MV-4-11 (cell line): ENCODE results near the gene BORCS6.
A peak's percentile ranks its signal among the peaks of the same experiment; 100 is the strongest.
"Not testable (repeated sequence)": the region's sequence is repeated elsewhere in the genome, so short reads cannot be mapped to it uniquely, and the experiment has no call there.

Experiments used
- DNase-seq: peaks from one replicate; lab custom pipeline; 2025; lab: John Stamatoyannopoulos, UW

BORCS6 gene

DNA sequence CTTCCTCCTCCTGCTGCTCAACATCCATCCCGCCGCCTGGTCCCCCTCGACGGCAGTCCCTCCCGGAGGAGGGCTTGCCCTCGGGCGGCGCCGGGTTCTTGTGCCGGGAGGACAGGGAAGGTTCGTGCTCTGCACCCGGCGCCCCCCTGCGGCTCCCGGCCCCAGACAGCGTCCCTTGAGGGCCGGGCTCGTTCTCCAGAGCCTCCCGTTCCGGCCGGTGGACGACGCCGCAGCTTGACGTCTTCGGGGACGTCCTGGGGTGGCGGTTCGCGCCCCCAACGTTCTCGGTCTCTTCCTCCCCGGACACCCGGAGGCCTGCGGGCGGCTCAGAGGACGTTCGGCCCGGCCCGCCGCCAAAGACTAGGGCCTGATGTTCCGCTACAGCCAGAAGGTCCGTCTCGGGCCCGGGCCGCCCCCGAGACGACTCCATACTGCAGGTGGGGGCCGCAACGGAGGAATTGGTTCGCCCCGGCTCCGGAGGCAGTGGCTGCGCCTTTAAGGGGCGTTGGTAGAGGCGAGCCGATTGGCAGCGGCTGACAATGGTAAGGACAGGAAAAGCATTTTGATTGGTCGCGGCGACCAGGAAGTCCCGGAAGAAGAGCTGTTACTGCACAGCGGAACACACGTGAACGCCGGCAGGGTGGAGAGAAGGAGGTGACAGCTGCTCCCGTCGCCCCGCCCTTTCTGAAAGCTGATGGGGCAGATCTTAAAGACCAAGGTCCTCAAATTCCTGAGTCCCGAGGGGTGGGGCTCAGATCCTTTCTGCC lies at the start of gene BORCS6:
TSS of gene BORCS6 (minus strand) at position 470 of the 767 bp plus-strand sequence. CDS start at position 430, 40 bp downstream.
- peak; percentile 99 for DNase-seq

DNA sequence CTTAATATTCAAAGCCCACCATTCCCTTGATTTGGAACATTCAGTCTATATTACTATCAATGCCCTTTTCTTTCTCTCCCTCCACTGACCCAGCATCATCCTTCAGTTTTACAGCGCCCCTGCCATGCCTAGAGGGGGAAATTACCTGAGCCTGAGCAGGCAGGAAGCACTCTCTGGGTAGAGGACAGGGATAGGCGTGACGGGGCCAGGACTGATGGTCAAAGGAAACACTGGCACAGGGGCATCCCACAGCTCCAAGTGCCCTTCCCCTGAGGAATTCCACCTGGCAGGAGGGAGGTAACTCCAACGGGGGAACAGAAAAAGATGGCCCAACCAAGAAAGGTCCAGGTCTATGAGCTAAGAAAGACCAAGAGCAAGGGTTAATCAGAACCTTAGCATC lies 47.9 kb upstream of the BORCS6 start:
- DNase-seq: no peak

GRCh38 chr17:8237175-8237574 lies 47.2 kb upstream of the BORCS6 start:
- DNase-seq: no peak

GRCh38 chr17:8235676-8236075 lies 45.7 kb upstream of the BORCS6 start:
- no peak for DNase-seq

DNA sequence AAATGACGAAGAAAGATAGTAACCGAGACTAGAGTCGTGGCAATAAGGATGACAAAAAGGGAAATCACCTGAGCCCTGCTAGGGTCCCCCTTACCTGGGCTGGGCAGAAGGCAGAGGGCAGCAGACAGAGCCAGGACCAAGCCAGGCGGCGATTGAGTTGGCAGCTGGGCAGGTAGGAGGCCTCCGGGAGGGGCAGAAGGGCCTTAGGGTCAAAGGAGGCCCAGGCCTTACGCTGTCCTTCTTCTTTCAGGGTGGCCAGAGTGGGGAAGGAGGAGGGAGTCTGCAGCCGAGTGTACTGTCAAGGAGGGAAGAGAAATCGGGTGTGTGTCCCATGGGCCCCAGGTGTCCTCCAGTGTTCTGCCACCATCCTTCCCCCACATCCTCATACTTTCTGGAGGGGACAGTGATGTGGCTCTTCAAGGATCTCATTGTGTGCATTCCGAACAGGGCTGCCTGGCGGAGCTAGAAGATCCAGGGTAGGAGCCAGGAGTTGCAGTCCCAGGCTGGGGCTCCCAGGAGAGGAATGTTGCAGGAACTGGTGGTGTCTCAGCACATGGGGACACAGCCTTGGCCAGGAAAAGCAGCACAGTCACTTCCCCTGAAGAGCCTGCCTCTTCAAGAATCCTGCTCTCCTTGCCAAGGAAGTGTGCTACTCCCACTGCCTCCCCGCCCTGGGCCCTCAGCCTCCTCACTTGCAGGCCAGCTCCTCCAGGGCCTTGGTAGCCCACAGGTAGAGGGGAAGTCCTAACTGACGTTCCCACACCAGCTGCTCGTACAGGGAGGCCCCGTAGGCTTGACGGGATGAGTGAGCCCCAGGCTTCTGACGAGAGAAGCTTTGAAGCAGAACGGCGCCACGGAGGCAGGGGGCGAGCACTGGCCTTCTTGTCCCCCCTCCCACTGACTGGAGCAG lies 44.6 kb upstream of the BORCS6 start:
- no peak for DNase-seq

- no peak for DNase-seq
Observed at GRCh38 chr17:8231701-8232100, 41.7 kb upstream of the BORCS6 start.

DNA sequence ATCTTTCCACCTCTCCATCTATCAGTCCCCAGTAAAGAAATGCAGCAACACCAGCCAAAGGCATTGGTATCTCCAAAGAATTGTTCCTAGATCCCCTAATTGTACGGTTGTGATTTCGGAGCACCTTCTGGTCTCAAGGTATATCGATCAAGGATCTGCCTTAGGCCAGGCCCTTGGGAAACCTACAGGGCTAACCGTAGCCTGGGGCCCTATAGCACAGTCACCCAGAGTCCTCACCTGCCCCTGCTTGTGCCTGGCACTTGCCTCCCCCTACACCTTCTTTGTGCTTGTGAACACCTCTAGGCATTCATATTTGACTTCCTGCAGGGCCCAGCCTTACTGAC lies 37.2 kb upstream of the BORCS6 start:
- DNase-seq: no peak

GRCh38 chr17:8226536-8227237 lies 36.7 kb upstream of the BORCS6 start:
- DNase-seq: peak; percentile 90

- DNase-seq: peak; percentile 88
Observed at GRCh38 chr17:8225813-8226535, 36.0 kb upstream of the BORCS6 start.

DNA sequence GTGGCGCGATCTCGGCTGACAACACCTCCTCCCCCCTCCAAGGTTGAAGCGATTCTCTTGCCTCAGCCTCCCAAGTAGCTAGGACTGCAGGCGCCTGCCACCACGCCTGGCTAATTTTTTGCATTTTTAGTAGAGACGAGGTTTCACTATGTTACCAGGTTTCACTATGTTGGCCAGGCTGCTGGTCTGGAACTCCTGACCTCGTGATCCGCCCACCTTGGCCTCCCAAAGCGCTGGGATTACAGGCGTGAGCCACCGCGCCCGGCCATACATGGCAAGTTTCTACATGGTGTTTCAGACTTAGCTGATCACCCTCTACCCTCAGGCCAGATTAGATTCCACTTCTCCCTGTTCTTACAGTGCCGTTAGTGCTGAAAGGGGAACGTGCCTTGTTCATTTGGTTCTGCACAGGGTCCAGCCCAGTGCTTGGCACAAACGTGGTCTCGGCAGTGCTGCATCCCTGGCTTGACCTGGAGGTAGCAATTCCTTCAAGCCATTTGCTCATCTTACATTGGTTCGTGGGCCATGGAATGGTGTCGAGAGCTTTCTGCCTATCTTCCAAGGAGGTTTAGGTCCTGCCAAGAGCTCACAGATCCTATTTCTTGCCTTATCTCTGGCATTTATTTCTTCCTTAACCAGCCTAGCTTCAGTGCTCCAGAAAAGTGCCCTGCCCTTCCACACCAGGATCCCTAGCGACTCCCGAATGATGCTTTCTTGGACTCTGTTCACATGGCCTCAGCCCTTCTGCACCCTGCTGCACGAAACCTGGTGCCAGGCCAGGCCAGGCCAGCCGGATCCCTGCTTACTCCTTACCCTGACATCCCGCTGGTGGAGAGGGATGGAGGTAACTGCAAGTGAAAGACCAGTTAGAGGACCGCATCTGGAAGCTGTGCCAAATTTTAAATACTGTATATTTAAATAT lies 35.2 kb upstream of the BORCS6 start:
- DNase-seq: no peak

GRCh38 chr17:8223356-8224126 lies 33.6 kb upstream of the BORCS6 start:
- DNase-seq: peak; percentile 74

DNA sequence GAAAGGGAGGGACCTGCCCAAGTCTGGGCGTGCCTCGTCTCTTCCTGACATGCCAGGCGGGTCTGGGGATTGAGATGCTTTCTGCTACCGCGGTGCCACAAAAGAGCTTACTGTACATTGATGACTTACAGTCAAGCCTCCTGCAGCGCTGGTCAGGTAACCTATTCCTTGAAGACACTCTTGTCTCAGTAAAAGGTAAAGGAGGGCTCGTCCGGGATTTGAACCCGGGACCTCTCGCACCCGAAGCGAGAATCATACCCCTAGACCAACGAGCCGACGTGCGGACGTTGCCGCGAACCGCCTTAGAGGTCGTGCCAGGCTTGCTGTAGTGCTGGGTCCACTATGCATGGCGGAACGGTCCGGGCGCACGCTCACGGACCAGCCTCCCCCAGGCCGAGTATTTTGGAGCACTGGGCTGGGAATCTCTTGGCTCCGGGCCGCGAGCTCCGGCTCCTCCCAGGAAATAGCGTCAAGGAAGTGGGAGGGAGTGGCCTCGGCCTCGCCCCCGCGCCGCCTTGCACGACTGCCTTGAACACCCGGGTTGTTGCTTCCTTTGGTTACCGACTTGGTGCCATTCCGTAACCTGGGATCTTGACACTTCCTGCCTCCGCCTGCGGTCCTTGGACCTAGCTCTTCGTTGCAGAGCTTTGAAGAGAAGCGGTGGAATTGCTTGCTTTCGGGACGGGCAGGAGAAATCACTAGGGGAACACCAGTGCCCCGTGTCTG lies 32.8 kb upstream of the BORCS6 start:
- DNase-seq: peak; percentile 92

DNA sequence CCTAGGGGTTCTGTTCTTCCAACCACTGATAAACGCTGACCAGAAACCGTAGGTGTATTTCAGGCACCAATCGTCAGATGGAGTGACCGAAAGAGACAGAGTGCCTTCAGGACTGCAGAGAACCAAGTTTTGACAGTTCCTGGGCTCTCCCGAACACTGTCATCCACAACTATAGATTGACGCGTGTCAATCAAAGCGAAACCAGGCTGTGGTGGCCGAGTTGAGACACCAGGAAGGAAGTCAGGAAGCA lies 32.3 kb upstream of the BORCS6 start:
- DNase-seq: no peak

DNA sequence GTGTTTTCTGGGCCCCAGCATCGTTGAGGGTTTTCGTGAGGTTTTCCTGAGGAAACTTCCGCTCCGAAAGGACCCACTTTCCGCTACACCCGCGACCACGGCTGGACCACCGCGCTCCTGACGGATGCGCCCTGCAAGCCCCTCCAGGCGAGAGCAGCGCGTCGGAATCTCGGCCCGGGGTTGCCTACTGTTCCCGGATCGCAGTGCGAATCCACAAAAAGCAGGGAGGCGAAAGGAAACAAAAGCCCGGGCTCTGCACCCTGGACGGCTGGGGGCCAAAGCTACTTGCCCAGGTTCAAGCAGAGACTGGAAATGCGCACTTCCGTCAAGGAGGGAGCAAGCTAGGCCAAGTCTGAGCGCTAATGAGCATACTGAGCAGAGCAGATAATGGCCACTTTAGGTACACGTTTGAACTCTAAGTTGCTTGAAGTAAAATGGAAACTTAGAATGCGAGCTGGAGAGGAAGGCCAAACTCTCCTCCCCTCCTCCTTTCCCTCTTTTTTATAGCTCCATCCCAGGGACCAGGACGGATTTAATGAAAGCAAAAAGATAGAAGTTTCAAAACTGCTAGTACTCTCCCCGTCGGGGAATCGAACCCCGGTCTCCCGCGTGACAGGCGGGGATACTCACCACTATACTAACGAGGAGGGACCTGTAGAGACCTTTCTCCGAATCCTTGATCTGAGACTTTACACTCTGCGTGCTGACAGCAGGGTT lies 31.8 kb upstream of the BORCS6 start:
- DNase-seq: peak; percentile 87

DNA sequence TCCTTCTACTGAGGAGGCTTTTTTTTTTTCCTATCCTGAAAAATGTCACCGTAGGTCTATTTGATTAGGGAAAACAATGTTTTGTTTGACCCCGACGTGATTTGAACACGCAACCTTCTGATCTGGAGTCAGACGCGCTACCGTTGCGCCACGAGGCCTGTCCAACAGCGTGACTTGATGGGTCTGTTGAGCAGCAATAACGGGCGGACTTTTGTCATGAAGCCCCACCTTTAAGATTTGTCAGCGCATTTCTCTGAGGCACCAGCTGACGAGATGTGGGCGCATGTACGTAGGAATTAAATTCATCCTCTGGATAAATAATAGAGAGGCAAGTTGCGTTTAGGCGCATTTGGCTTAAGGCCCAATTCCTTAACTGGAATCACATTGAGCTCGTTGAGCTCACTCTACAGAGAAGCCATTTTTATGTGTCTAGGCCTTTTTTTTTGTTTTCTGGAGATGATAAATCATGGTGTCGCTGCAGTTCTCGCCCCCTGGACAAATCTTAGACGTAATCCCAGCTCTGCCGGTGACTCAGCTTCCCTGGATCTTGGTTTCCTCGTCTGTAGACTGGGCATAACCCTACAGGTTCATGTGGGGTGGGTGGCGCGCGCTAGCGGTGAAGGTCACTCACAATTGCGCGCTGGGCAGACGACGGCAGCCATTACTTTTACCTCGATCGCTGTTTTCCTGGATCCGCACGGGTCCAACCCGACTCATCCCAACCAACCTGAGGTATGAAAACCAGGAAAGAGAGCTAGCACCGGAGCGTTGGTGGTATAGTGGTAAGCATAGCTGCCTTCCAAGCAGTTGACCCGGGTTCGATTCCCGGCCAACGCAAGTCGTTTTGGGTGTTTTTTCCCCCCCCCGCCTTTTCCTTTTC lies 31.0 kb upstream of the BORCS6 start:
- peak; percentile 88 for DNase-seq

DNA sequence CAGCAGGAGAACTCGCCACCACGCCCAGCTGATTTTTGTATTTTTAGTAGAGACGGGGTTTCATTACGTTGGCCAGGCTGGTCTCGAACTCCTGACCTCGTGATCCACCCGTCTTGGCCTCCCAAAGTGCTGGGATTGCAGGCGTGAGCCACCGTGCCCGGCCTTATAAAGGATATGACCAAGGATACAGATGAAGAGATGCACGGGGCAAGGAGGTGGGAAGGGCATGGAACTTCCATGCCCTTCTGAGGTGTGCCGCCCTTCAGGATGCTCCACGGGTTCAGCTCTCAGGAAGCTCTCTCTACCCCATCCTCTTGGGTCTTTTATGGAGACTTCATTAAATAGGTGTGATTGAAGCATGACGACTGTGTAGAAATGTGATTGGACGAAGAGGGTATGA lies 24.0 kb upstream of the BORCS6 start:
- DNase-seq: not testable (repeated sequence)

GRCh38 chr17:8212312-8213180 lies 22.6 kb upstream of the BORCS6 start:
- peak; percentile 88 for DNase-seq
